Measurements from ENCODE around the gene HS1BP3. TPM values are rescaled to one million over a fixed set of nuclear protein-coding genes. Genes with fewer than 3 reads are reported as not detected.

HS1BP3 gene
- total and polyA plus RNA-seq, 2 of the 13 experiments (the other 11 are each of a cell fraction or from before 2014, with no cell fraction given), result 15.2 to 22.0 TPM

DNA sequence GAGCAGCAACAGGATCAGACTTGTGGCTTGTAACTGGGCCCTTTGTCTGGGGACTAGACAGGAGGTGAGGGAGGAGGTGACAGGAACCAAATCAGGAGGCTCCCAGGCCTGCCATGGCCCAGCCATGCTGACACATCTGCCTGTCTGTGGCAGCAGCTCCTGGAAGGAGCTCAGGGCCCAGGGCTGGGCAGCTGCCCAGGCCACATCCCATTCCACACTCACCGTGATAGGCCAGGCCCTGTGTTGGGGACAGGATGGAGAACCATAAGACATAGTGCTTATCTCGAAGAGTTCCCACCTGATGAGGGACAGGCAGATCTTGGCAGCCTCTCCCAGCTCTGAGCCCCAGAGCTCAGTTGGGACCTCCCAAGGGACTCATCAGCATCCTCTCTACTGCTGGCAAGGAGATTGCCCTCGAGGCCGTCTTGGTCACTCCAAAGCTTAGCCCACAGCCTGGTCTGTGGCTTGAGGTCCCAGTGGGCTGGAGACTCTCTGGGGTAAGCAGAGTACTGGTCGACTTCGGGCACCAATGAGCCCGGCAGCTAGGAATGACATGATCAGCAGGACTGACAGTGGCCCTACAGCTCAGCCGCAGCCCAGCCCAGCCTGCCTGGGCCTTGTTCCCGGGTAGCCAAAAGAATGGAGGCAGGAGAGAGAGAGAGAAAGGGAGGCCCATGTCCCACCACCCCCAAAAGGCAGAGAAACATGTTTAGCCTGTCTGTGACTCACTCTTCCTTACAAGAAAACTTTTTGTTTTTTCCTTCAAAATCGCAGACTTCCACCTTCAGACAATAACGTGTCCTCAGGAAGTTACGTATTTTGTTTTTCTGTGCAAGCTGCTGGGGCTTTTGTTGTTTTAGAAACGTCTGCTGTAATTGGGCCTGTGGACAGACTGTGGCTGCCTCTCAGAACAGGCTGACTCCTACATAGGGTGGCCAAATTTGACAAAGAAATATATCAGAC is 82.1 kb downstream of the HS1BP3 start (continued):
- TF ChIP-seq, protein P1, sequence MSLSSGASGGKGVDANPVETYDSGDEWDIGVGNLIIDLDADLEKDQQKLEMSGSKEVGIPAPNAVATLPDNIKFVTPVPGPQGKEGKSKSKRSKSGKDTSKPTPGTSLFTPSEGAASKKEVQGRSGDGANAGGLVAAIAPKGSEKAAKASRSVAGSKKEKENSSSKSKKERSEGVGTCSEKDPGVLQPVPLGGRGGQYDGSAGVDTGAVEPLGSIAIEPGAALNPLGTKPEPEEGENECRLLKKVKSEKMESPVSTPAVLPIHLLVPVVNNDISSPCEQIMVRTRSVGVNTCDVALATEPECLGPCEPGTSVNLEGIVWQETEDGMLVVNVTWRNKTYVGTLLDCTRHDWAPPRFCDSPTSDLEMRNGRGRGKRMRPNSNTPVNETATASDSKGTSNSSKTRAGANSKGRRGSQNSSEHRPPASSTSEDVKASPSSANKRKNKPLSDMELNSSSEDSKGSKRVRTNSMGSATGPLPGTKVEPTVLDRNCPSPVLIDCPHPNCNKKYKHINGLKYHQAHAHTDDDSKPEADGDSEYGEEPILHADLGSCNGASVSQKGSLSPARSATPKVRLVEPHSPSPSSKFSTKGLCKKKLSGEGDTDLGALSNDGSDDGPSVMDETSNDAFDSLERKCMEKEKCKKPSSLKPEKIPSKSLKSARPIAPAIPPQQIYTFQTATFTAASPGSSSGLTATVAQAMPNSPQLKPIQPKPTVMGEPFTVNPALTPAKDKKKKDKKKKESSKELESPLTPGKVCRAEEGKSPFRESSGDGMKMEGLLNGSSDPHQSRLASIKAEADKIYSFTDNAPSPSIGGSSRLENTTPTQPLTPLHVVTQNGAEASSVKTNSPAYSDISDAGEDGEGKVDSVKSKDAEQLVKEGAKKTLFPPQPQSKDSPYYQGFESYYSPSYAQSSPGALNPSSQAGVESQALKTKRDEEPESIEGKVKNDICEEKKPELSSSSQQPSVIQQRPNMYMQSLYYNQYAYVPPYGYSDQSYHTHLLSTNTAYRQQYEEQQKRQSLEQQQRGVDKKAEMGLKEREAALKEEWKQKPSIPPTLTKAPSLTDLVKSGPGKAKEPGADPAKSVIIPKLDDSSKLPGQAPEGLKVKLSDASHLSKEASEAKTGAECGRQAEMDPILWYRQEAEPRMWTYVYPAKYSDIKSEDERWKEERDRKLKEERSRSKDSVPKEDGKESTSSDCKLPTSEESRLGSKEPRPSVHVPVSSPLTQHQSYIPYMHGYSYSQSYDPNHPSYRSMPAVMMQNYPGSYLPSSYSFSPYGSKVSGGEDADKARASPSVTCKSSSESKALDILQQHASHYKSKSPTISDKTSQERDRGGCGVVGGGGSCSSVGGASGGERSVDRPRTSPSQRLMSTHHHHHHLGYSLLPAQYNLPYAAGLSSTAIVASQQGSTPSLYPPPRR (CRISPR knock-in tag; IDR thresholded peaks at IDR 0.05; ENCODE audit: borderline replicate concordance), result no peak
- TF ChIP-seq, protein P2, sequence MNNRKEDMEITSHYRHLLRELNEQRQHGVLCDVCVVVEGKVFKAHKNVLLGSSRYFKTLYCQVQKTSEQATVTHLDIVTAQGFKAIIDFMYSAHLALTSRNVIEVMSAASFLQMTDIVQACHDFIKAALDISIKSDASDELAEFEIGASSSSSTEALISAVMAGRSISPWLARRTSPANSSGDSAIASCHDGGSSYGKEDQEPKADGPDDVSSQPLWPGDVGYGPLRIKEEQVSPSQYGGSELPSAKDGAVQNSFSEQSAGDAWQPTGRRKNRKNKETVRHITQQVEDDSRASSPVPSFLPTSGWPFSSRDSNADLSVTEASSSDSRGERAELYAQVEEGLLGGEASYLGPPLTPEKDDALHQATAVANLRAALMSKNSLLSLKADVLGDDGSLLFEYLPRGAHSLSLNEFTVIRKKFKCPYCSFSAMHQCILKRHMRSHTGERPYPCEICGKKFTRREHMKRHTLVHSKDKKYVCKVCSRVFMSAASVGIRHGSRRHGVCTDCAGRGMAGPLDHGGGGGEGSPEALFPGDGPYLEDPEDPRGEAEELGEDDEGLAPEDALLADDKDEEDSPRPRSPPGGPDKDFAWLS (CRISPR knock-in tag; IDR thresholded peaks at IDR 0.05; ENCODE audit: borderline replicate concordance), result no peak
- TF ChIP-seq ZNF761 (CRISPR knock-in tag; conservative IDR thresholded peaks at IDR 0.05), result no peak
- no peak for TF ChIP-seq RCOR2 (CRISPR knock-in tag; IDR thresholded peaks at IDR 0.05)
- 0 out of 2 replicates have a peak, but pooled peaks have one; percentile 30 for TF ChIP-seq HES4 (CRISPR knock-in tag; IDR thresholded peaks at IDR 0.05; ENCODE audit: borderline replicate concordance)
- peak; percentile 90 for TF ChIP-seq ZKSCAN5 (CRISPR knock-in tag; IDR thresholded peaks at IDR 0.05)
- no peak for TF ChIP-seq KLF16 (CRISPR knock-in tag; IDR thresholded peaks at IDR 0.05)
- TF ChIP-seq HNRNPL (IDR thresholded peaks at IDR 0.05; ENCODE audit: low read depth, low read length), result no peak
- no peak for TF ChIP-seq ZNF253 (CRISPR knock-in tag; IDR thresholded peaks at IDR 0.05; ENCODE audit: borderline replicate concordance)
- TF ChIP-seq POLR2G (IDR thresholded peaks at IDR 0.05; ENCODE audit: low read depth, low read length), result no peak
- no peak for TF ChIP-seq THAP9 (CRISPR knock-in tag; IDR thresholded peaks at IDR 0.05; ENCODE audit: borderline replicate concordance)

Measured in HepG2 (cell line).